CD4-positive, alpha-beta memory T cell (primary cell): Measurements from ENCODE around the gene ETV6. TPM values are rescaled to one million over a fixed set of nuclear protein-coding genes. Genes with fewer than 3 reads are reported as not detected.

Experiments used
- CTCF ChIA-PET: fragments of 350-600 bp; sonication (Branson Sonifier 250); formaldehyde crosslinking; loops from one replicate; lab custom pipeline; 2021; ENCODE audit warnings: inconsistent platforms; ENCODE audit not compliant: partially characterized antibody; lab: Charles Lee
- POLR2A ChIA-PET: fragments of 350-600 bp; sonication (Branson Sonifier 250); formaldehyde crosslinking; loops from one replicate; lab custom pipeline; 2021; ENCODE audit not compliant: partially characterized antibody; lab: Charles Lee
- DNase-seq, 5 donors: peaks; one replicate each; pipeline versions ENCODE4 v3.0.0 to v3.0.0-alpha.2; 2020 to 2022; ENCODE audit warnings: mixed read lengths in 1 of 5
- H3K27ac ChIP-seq: one replicate; pipeline ENCODE4 v1.7.0; 2013; ENCODE audit warnings: low read depth, low read length
- H3K27me3 ChIP-seq: 2 replicates; pipeline ENCODE4 v1.7.0; 2013; ENCODE audit warnings: mild to moderate bottlenecking, low read length, moderate library complexity; ENCODE audit not compliant: insufficient read depth
- H3K36me3 ChIP-seq: 2 replicates; pipeline ENCODE4 v1.7.0; 2013; ENCODE audit warnings: mild to moderate bottlenecking, low read length, moderate library complexity; ENCODE audit not compliant: insufficient read depth
- H3K4me1 ChIP-seq: 2 replicates; pipeline ENCODE4 v1.7.0; 2013; ENCODE audit warnings: mild to moderate bottlenecking, low read length, moderate library complexity; ENCODE audit not compliant: insufficient read depth
- H3K4me3 ChIP-seq, 2 donors: one replicate each; pipeline ENCODE4 v1.7.0; 2013; ENCODE audit warnings: low read length in 2 of 2, mild to moderate bottlenecking in 1 of 2
- H3K9me3 ChIP-seq, 2 donors: one replicate each; pipeline ENCODE4 v1.7.0; 2013; ENCODE audit warnings: low read length in 2 of 2, control low read depth in 1 of 2; ENCODE audit not compliant: control insufficient read depth in 1 of 2
- H3K27ac Mint-ChIP-seq, 7 donors: one replicate each; pipeline ENCODE4 v1.8.0; 2020 to 2021; ENCODE audit warnings: mixed read lengths in 7 of 7, mild to moderate bottlenecking in 6 of 7, inconsistent platforms in 3 of 7, moderate library complexity in 3 of 7
- H3K27me3 Mint-ChIP-seq, 2 donors: one replicate each; pipeline ENCODE4 v1.8.0; 2020 to 2021; ENCODE audit warnings: mixed read lengths in 2 of 2
- H3K36me3 Mint-ChIP-seq, 2 donors: one replicate each; pipeline ENCODE4 v1.8.0; 2020 to 2021; ENCODE audit warnings: mixed read lengths in 2 of 2, inconsistent platforms in 1 of 2, mild to moderate bottlenecking in 1 of 2
- H3K4me1 Mint-ChIP-seq, 4 donors: one replicate each; pipeline ENCODE4 v1.8.0; 2020 to 2021; ENCODE audit warnings: mixed read lengths in 4 of 4, mild to moderate bottlenecking in 1 of 4
- H3K4me3 Mint-ChIP-seq, 8 donors: one replicate each; pipeline ENCODE4 v1.8.0; 2020 to 2021; ENCODE audit warnings: mixed read lengths in 8 of 8, mild to moderate bottlenecking in 7 of 8, moderate library complexity in 6 of 8, inconsistent platforms in 3 of 8
- H3K9me3 Mint-ChIP-seq, 8 donors: one replicate each; pipeline ENCODE4 v1.8.0; 2020 to 2021; ENCODE audit warnings: mixed read lengths in 8 of 8, mild to moderate bottlenecking in 5 of 8, inconsistent platforms in 3 of 8, moderate library complexity in 1 of 8
- intact Hi-C: fragments of 100-400 bp; cut with micrococcal nuclease; formaldehyde crosslinking; loops from one replicate; pipeline ENCODE4 v1.15.1; 2023
- polyA plus RNA-seq, 2 donors: library from polyadenylated mRNA; unstranded; fragments of 300-500 nt; fragmentation: Illumina TruSeq; gene quantifications; one replicate each; pipeline ENCODE4 v1.2.3, GENCODE V29; 2021
- total RNA-seq, 2 experiments: library from RNA; stranded (reverse); gene quantifications; one replicate each; pipeline ENCODE4 v1.2.3, GENCODE V29; 2021

Gene ETV6
- total and polyA plus RNA-seq, 4 experiments from 2014 or later: 3.3 to 43.9 (median 25.7) TPM

DNA sequence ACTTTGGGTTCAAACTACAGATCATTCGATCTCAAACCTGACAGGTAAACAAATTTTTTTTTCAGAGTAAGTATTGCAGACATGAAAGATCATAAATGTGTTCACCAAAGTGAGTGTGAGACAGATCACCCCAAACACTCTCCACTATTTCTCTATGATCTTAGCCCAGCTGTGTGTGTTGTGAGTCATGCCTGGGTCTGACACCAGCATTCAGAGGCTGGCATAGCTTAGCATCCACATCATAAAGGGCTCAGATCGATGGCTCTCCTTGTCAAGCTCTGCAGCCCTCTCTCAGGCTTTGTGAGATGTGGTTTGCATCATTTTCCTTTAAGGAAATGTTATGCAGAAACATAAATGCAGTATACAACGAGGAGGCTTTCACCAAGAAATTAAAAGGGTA, 164.9 kb downstream of the ETV6 start:
- H3K27me3 ChIP-seq: no peaks in the 10 kb centered on the region
- H3K4me1 ChIP-seq: peaks cover 48% of the 10 kb centered on the region
- Mint-ChIP-seq H3K4me1 (peaks cover 33 to 71% (median 57%) of the 10 kb centered on the region in 4 donors), H3K27me3 (no peaks in the 10 kb centered on the region), H3K36me3 (peaks cover 3 to 4% of the 10 kb centered on the region in 2 donors), H3K4me3 (no peak overlapping the region), H3K9me3 (no peaks in the 10 kb centered on the region), H3K27ac (peak overlapping the region in 4 of 7 donors; percentile 4 to 80 (median 19))
- ChIA-PET CTCF (interaction anchor here (0.6 kb wide), 1 partner anchor 219 kb away, joined by 3 read pairs; no protein-coding TSS in a partner anchor), POLR2A (interaction anchor here (1.9 kb wide), 1 partner anchor 165 kb away, joined by 6 read pairs; the partner anchor contains the start of gene ETV6)
- no peak overlapping the region for H3K4me3 ChIP-seq
- no peak for DNase-seq
- intact Hi-C loops: loop anchor here (5.0 kb wide), 4 partner anchors 47 to 193 kb away; no protein-coding TSS in a partner anchor
- no peak overlapping the region for H3K27ac ChIP-seq
- no peaks in the 10 kb centered on the region for H3K9me3 ChIP-seq
- H3K36me3 ChIP-seq: no peaks in the 10 kb centered on the region

GRCh38 chr12:11815397-11815796, 165.9 kb downstream of the ETV6 start:
- ChIA-PET POLR2A (no interaction called here), CTCF (no interaction called here)
- intact Hi-C loops: no loop called here
- Mint-ChIP-seq H3K27me3 (no peaks in the 10 kb centered on the region), H3K36me3 (peaks cover 3 to 4% of the 10 kb centered on the region in 2 donors), H3K9me3 (no peaks in the 10 kb centered on the region), H3K4me3 (no peak overlapping the region), H3K4me1 (peaks cover 32 to 66% (median 52%) of the 10 kb centered on the region in 4 donors), H3K27ac (peak overlapping the region in 2 of 7 donors; percentile 14 to 71)
- peaks cover 43% of the 10 kb centered on the region for H3K4me1 ChIP-seq
- no peak overlapping the region for H3K27ac ChIP-seq
- H3K9me3 ChIP-seq: no peaks in the 10 kb centered on the region
- DNase-seq: no peak
- H3K36me3 ChIP-seq: no peaks in the 10 kb centered on the region
- H3K27me3 ChIP-seq: no peaks in the 10 kb centered on the region
- H3K4me3 ChIP-seq: no peak overlapping the region

DNA sequence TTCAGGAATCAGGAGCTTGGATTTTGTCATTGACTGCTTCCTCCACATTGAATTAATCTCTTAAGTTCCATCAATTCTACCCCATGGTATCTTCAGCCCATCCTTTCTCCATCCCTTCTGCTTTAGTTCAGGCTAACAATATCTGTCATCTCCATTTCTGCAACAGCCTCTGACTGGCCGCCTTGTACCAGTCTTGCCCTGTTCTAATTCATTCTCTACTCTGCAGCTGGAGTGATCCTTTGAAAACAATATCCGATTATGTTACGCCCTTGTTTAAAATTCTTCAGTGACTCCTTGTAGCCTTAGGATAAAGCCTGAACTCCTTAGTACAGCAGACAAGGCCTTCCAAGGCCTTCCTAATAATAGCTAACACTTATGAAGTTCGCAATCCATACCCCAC, 170.2 kb downstream of the ETV6 start:
- H3K36me3 ChIP-seq: no peaks in the 10 kb centered on the region
- intact Hi-C loops: no loop called here
- no peak overlapping the region for H3K27ac ChIP-seq
- no peaks in the 10 kb centered on the region for H3K9me3 Mint-ChIP-seq
- H3K4me3 Mint-ChIP-seq: no peak overlapping the region
- H3K4me1 Mint-ChIP-seq: peaks cover 25 to 52% (median 40%) of the 10 kb centered on the region in 4 donors
- H3K36me3 Mint-ChIP-seq: peaks cover 3 to 17% of the 10 kb centered on the region in 2 donors
- no peaks in the 10 kb centered on the region for H3K27me3 ChIP-seq
- peaks cover 27% of the 10 kb centered on the region for H3K4me1 ChIP-seq
- POLR2A ChIA-PET: no interaction called here
- H3K9me3 ChIP-seq: no peaks in the 10 kb centered on the region
- H3K27me3 Mint-ChIP-seq: no peaks in the 10 kb centered on the region
- CTCF ChIA-PET: interaction anchor here (1.4 kb wide), 1 partner anchor 9 kb away, joined by 3 read pairs; no protein-coding TSS in a partner anchor
- no peak overlapping the region for H3K4me3 ChIP-seq
- no peak overlapping the region for H3K27ac Mint-ChIP-seq
- no peak for DNase-seq

- peaks cover 32 to 54% (median 43%) of the 10 kb centered on the region in 4 donors for H3K4me1 Mint-ChIP-seq
- Histone ChIP-seq H3K4me3 (no peak overlapping the region), H3K36me3 (no peaks in the 10 kb centered on the region), H3K27me3 (no peaks in the 10 kb centered on the region), H3K27ac (no peak overlapping the region), H3K9me3 (no peaks in the 10 kb centered on the region), H3K4me1 (peaks cover 32% of the 10 kb centered on the region)
- DNase-seq: no peak
- intact Hi-C loops: no loop called here
- no peaks in the 10 kb centered on the region for H3K27me3 Mint-ChIP-seq
- peaks cover 10 to 25% of the 10 kb centered on the region in 2 donors for H3K36me3 Mint-ChIP-seq
- no peak overlapping the region for H3K27ac Mint-ChIP-seq
- ChIA-PET CTCF (interaction anchor here (1.4 kb wide), 1 partner anchor 8 kb away, joined by 3 read pairs; no protein-coding TSS in a partner anchor), POLR2A (no interaction called here)
- H3K9me3 Mint-ChIP-seq: no peaks in the 10 kb centered on the region
- no peak overlapping the region for H3K4me3 Mint-ChIP-seq
These were observed 171.0 kb downstream of the ETV6 start for GRCh38 chr12:11820476-11820875.

- Mint-ChIP-seq H3K27ac (peak overlapping the region; percentile 62 to 96 (median 88)), H3K4me1 (peaks cover 36 to 56% (median 45%) of the 10 kb centered on the region in 4 donors), H3K36me3 (peaks cover 16 to 28% of the 10 kb centered on the region in 2 donors), H3K27me3 (no peaks in the 10 kb centered on the region), H3K9me3 (no peaks in the 10 kb centered on the region), H3K4me3 (peak overlapping the region; percentile 38 to 88 (median 77))
- ChIA-PET POLR2A (interaction anchor here (1.2 kb wide), 1 partner anchor 212 kb away, joined by 3 read pairs; no protein-coding TSS in a partner anchor), CTCF (interaction anchor here (1.0 to 1.6 kb wide), 2 partner anchors 8 to 211 kb away, joined by 3 to 4 read pairs; no protein-coding TSS in a partner anchor)
- Histone ChIP-seq H3K9me3 (no peaks in the 10 kb centered on the region), H3K36me3 (no peaks in the 10 kb centered on the region), H3K27me3 (no peaks in the 10 kb centered on the region), H3K4me3 (peak overlapping the region in 1 of 2 donors; percentile 9), H3K4me1 (peaks cover 33% of the 10 kb centered on the region), H3K27ac (peak overlapping the region; percentile 45)
- intact Hi-C loops: no loop called here
- DNase-seq: no peak
These were observed 172.1 kb downstream of the ETV6 start for GRCh38 chr12:11821386-11822080.

DNA sequence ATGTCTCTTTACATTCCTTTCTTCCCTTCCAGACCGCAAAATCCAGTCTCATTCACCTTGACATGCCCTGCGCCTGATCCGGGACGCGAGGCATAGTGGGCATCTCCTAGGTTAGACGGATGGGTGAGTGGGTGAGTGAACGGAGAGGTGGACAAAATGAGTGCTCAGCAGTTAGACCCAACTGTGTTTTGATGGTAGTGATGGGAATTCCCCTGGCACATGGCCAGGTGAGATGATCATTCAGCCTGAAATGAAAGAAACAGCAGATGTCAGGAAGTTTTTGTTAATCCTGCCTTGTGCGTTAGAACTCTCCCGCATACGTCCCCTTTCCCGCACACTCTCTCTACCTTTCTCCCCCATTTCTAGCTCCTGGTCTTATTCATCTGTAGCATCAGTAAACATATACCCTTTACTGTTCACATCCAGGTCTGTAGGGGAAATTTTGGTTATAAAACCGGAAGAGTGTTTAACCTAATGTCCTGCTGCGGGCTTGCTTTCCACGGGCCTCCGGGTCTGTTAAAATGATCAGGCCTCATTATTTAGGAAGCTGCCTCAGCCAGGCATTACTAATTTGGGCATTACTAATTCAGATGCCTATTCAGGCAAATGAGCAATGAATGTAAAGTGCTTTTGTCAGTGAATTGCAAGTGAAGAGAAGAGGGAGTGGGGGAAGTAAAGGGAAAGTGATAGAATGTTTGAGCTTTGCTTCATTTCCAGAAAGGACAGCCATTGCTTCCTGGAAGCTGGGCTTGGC, 172.8 kb downstream of the ETV6 start:
- Mint-ChIP-seq H3K36me3 (peaks cover 21 to 34% of the 10 kb centered on the region in 2 donors), H3K27me3 (no peaks in the 10 kb centered on the region), H3K27ac (peak overlapping the region; percentile 62 to 96 (median 88)), H3K4me1 (peaks cover 37 to 59% (median 45%) of the 10 kb centered on the region in 4 donors), H3K9me3 (no peaks in the 10 kb centered on the region), H3K4me3 (peak overlapping the region; percentile 38 to 88 (median 77))
- intact Hi-C loops: no loop called here
- Histone ChIP-seq H3K27ac (peak overlapping the region; percentile 45), H3K4me3 (peak overlapping the region in 1 of 2 donors; percentile 9), H3K9me3 (no peaks in the 10 kb centered on the region), H3K27me3 (no peaks in the 10 kb centered on the region), H3K36me3 (no peaks in the 10 kb centered on the region), H3K4me1 (peaks cover 33% of the 10 kb centered on the region)
- DNase-seq: peak; percentile 42 to 71 (median 47)
- CTCF ChIA-PET: interaction anchor here (1.0 to 1.6 kb wide), 2 partner anchors 9 to 210 kb away, joined by 3 to 4 read pairs; no protein-coding TSS in a partner anchor
- POLR2A ChIA-PET: interaction anchor here (1.2 to 1.5 kb wide), 2 partner anchors 15 to 211 kb away, joined by 3 to 4 read pairs; no protein-coding TSS in a partner anchor
